HCT116 (cell line): Measurements from ENCODE around the gene C14orf93. TPM values are rescaled to one million over a fixed set of nuclear protein-coding genes. Genes with fewer than 3 reads are reported as not detected.

Experiments used
- ATAC-seq: fragments of 200-7000 bp; cut with Tn5 transposase; 2 replicates; pipeline ENCODE4 v1.9.1; 2020; ENCODE audit warnings: mild to moderate bottlenecking, moderate library complexity
- BruUV-seq: library from RNA; stranded (reverse); fragments of 400-500 nt; replicated peaks from 2 replicates; lab custom pipeline; 2021; lab: Mats Ljungman, UMichigan
- CTCF ChIA-PET: fragments of 300-600 bp; sonication (Branson Sonifier 250); formaldehyde crosslinking; loops from one replicate; lab custom pipeline; 2021; ENCODE audit warnings: antibody characterized with exemption; lab: Charles Lee
- POLR2A ChIA-PET: fragments of 300-600, 350-600 bp; sonication (Branson Sonifier 250); formaldehyde crosslinking; loops from one replicate; lab custom pipeline; 2021; ENCODE audit warnings: antibody characterized with exemption; lab: Charles Lee
- RAD21 ChIA-PET, 2 experiments: fragments of 300-600 bp; sonication (Branson Sonifier 250); formaldehyde crosslinking; loops; one replicate each; lab custom pipeline; 2023; ENCODE audit warnings: low total read pairs in 2 of 2; ENCODE audit not compliant: uncharacterized antibody in 2 of 2, unreplicated experiment in 2 of 2, low non-redundant PET in 1 of 2; lab: Charles Lee
- DNase-seq: peaks from one replicate; pipeline ENCODE4 v3.0.0-alpha.2; 2010; ENCODE audit warnings: low read depth, low spot score
- H2AFZ ChIP-seq: fragments of 200-600 bp; shearing (Covaris generic), sonication (generic); 2 replicates; pipeline ENCODE4 v1.6.1; 2017; ENCODE audit warnings: low read depth, mixed run types, mixed read lengths, antibody characterized with exemption, low read length; ENCODE audit not compliant: poor library complexity, severe bottlenecking
- H3K27ac ChIP-seq: 2 replicates; pipeline ENCODE4 v1.5.1; 2012; ENCODE audit warnings: low read depth, low read length
- H3K27me3 ChIP-seq: fragments of 200-600 bp; sonication (generic); 2 replicates; pipeline ENCODE4 v1.6.1; 2016; ENCODE audit warnings: mixed run types, low read length, mixed read lengths; ENCODE audit not compliant: insufficient read depth
- H3K36me3 ChIP-seq, 2 experiments: fragments of 200-500 bp in 1 of 2; fragments of 200-600 bp in 1 of 2; sonication (Bioruptor generic) in 1 of 2; sonication (generic) in 1 of 2; 2 replicates each; pipeline versions ENCODE4 v1.5.1 to v1.6.1; 2014 to 2016; ENCODE audit warnings: low read length in 2 of 2, inconsistent platforms in 1 of 2, mixed read lengths in 1 of 2, mixed run types in 1 of 2; ENCODE audit not compliant: insufficient read depth in 2 of 2, control insufficient read depth in 1 of 2
- H3K4me1 ChIP-seq, 2 experiments: fragments of 200-600 bp in 1 of 2; sonication (generic) in 1 of 2; 2 replicates each; pipeline versions ENCODE4 v1.5.1 to v1.6.1; 2012 to 2017; ENCODE audit warnings: low read length in 2 of 2, inconsistent platforms in 1 of 2, mild to moderate bottlenecking in 1 of 2, mixed read lengths in 1 of 2, mixed run types in 1 of 2, moderate library complexity in 1 of 2; ENCODE audit not compliant: insufficient read depth in 2 of 2, control insufficient read depth in 1 of 2
- H3K4me2 ChIP-seq: fragments of 200-600 bp; sonication (generic); 2 replicates; pipeline ENCODE4 v1.6.1; 2017; ENCODE audit warnings: mixed run types, low read length, mixed read lengths
- H3K4me3 ChIP-seq, 2 experiments: fragments of 200-600 bp in 1 of 2; sonication (generic) in 1 of 2; replicated peaks in 1 of 2; 2 replicates each; pipeline ENCODE4 v1.5.1; 2011 to 2016; ENCODE audit warnings: low read length in 2 of 2, control low read depth in 1 of 2, low read depth in 1 of 2, mild to moderate bottlenecking in 1 of 2, mixed read lengths in 1 of 2, mixed run types in 1 of 2
- H3K79me2 ChIP-seq: fragments of 200-600 bp; sonication (generic); 2 replicates; pipeline ENCODE4 v1.6.1; 2017; ENCODE audit warnings: mild to moderate bottlenecking, mixed run types, low read length, moderate library complexity, mixed read lengths; ENCODE audit not compliant: insufficient read depth
- H3K9ac ChIP-seq: fragments of 200-600 bp; sonication (generic); 2 replicates; pipeline ENCODE4 v1.6.1; 2016; ENCODE audit warnings: low read length, mixed read lengths
- H3K9me2 ChIP-seq: fragments of 200-600 bp; sonication (generic), shearing (Covaris generic); 2 replicates; pipeline ENCODE4 v1.6.1; 2017; ENCODE audit warnings: mixed run types, mild to moderate bottlenecking, moderate library complexity; ENCODE audit not compliant: insufficient read depth
- H3K9me3 ChIP-seq, 2 experiments: fragments of 200-500 bp in 1 of 2; fragments of 200-600 bp in 1 of 2; sonication (Bioruptor generic) in 1 of 2; sonication (generic) in 1 of 2; 2 replicates each; pipeline ENCODE4 v1.6.1; 2014 to 2017; ENCODE audit warnings: low read length in 2 of 2, mixed read lengths in 2 of 2, inconsistent platforms in 1 of 2, low read depth in 1 of 2, mild to moderate bottlenecking in 1 of 2, mixed run types in 1 of 2, moderate library complexity in 1 of 2; ENCODE audit not compliant: control insufficient read depth in 1 of 2, insufficient read depth in 1 of 2
- H4K20me1 ChIP-seq: fragments of 200-600 bp; sonication (generic), shearing (Covaris generic); 2 replicates; pipeline ENCODE4 v1.6.1; 2017; ENCODE audit warnings: mixed run types, mild to moderate bottlenecking, moderate library complexity; ENCODE audit not compliant: insufficient read depth
- EZH2phosphoT487 ChIP-seq: fragments of 200-600 bp; IDR thresholded peaks from 2 replicates; pipeline ENCODE4 v1.6.1; 2018; ENCODE audit warnings: antibody characterized with exemption, borderline replicate concordance
- FOSL1 ChIP-seq: IDR thresholded peaks from 2 replicates; pipeline ENCODE4 v1.6.1; 2012; ENCODE audit warnings: low read depth
- POLR2A ChIP-seq: IDR thresholded peaks from 2 replicates; pipeline ENCODE4 v1.7.0; 2011; ENCODE audit warnings: borderline replicate concordance; ENCODE audit not compliant: insufficient read depth, insufficient read length; ENCODE audit errors: extremely low read depth
- RAD21 ChIP-seq: IDR thresholded peaks from 2 replicates; pipeline ENCODE4 v1.6.1; 2012; ENCODE audit warnings: low read depth, mild to moderate bottlenecking
- SRF ChIP-seq: IDR thresholded peaks from 2 replicates; pipeline ENCODE4 v1.6.1; 2012; ENCODE audit warnings: low read depth
- TCF7L2 ChIP-seq: IDR thresholded peaks from 2 replicates; pipeline ENCODE4 v1.7.0; 2011; ENCODE audit warnings: borderline replicate concordance, inconsistent platforms; ENCODE audit not compliant: insufficient read depth, insufficient read length; ENCODE audit errors: extremely low read depth
- ZFX ChIP-seq: fragments of 450-650 bp; IDR thresholded peaks from 2 replicates; pipeline ENCODE4 v1.6.1; 2017
- ZNF274 ChIP-seq: fragments of 200-500 bp; sonication (Bioruptor generic); IDR thresholded peaks from 2 replicates; pipeline ENCODE4 v1.6.1; 2014; ENCODE audit warnings: mild to moderate bottlenecking, low read depth, low read length, inconsistent platforms
- intact Hi-C: fragments of 100-400 bp; cut with micrococcal nuclease; formaldehyde crosslinking; loops from 2 replicates; pipeline ENCODE4 v1.10.0; 2022
- total RNA-seq: library from RNA; stranded (reverse); gene quantifications from one replicate; pipeline ENCODE4 v1.2.1, GENCODE V29; 2021; ENCODE audit not compliant: unreplicated experiment
- TF ChIP-seq, protein P1 (sequence below): IDR thresholded peaks from 2 replicates; pipeline ENCODE4 v1.6.1; 2011; ENCODE audit warnings: mild to moderate bottlenecking, low read length, moderate library complexity; ENCODE audit not compliant: insufficient replicate concordance; ENCODE audit errors: extremely low read depth
- TF ChIP-seq, protein P2 (sequence below), 3 experiments: fragments of 200-600 bp in 1 of 3; sonication (generic) in 1 of 3; IDR thresholded peaks in 2 of 3; conservative IDR thresholded peaks in 1 of 3; 2 replicates each; pipeline ENCODE4 v1.5.1; 2012 to 2017; ENCODE audit warnings: low read depth in 2 of 3, low read length in 2 of 3, antibody characterized with exemption in 1 of 3, borderline replicate concordance in 1 of 3, control low read depth in 1 of 3, mild to moderate bottlenecking in 1 of 3, mixed read lengths in 1 of 3, mixed run types in 1 of 3, moderate library complexity in 1 of 3; ENCODE audit not compliant: insufficient read depth in 1 of 3

C14orf93 gene
- total RNA-seq, 1 experiment from 2014 or later, result 13.7 TPM

- peak; percentile 1; the same call in 1 of the 2 replicates for ATAC-seq
Observed at GRCh38 chr14:23033801-23034497, 24.0 kb upstream of the C14orf93 start.

GRCh38 chr14:23033251-23033727, 23.3 kb upstream of the C14orf93 start:
- no peaks in the 10 kb centered on the region for H3K9me3 ChIP-seq
- POLR2A ChIA-PET, result no interaction called here
- H4K20me1 ChIP-seq, result no peaks in the 10 kb centered on the region
- intact Hi-C loops, result no loop called here
- RAD21 ChIA-PET, result no interaction called here
- H3K4me1 ChIP-seq, result peaks cover 10 to 18% of the 10 kb centered on the region in 2 experiments; a peak in 3 of 4 replicates
- CTCF ChIA-PET, result no interaction called here
- peak overlapping the region; percentile 96; the same call in 1 of the 2 replicates for H3K9ac ChIP-seq
- BruUV-seq, result no TSS peak
- ATAC-seq (no peak), DNase-seq (no peak)
- H3K9me2 ChIP-seq, result no peaks in the 10 kb centered on the region
- H2AFZ ChIP-seq, result no peak overlapping the region
- H3K4me2 ChIP-seq, result peak overlapping the region; percentile 51
- no peaks in the 10 kb centered on the region for H3K27me3 ChIP-seq
- H3K27ac ChIP-seq, result peak overlapping the region; percentile 4; the same call in 1 of the 2 replicates
- H3K79me2 ChIP-seq, result peaks cover 53% of the 10 kb centered on the region
- peak overlapping the region; percentile 84 to 98 for H3K4me3 ChIP-seq
- H3K36me3 ChIP-seq, result peaks cover 26 to 40% of the 10 kb centered on the region in 2 experiments
- TF ChIP-seq ZNF274 (no peak), POLR2A (no peak), RAD21 (no peak), TCF7L2 (no peak), ZFX (no peak)
- TF ChIP-seq, protein P1, sequence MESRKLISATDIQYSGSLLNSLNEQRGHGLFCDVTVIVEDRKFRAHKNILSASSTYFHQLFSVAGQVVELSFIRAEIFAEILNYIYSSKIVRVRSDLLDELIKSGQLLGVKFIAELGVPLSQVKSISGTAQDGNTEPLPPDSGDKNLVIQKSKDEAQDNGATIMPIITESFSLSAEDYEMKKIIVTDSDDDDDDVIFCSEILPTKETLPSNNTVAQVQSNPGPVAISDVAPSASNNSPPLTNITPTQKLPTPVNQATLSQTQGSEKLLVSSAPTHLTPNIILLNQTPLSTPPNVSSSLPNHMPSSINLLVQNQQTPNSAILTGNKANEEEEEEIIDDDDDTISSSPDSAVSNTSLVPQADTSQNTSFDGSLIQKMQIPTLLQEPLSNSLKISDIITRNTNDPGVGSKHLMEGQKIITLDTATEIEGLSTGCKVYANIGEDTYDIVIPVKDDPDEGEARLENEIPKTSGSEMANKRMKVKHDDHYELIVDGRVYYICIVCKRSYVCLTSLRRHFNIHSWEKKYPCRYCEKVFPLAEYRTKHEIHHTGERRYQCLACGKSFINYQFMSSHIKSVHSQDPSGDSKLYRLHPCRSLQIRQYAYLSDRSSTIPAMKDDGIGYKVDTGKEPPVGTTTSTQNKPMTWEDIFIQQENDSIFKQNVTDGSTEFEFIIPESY, result no peak
- TF ChIP-seq, protein P2, sequence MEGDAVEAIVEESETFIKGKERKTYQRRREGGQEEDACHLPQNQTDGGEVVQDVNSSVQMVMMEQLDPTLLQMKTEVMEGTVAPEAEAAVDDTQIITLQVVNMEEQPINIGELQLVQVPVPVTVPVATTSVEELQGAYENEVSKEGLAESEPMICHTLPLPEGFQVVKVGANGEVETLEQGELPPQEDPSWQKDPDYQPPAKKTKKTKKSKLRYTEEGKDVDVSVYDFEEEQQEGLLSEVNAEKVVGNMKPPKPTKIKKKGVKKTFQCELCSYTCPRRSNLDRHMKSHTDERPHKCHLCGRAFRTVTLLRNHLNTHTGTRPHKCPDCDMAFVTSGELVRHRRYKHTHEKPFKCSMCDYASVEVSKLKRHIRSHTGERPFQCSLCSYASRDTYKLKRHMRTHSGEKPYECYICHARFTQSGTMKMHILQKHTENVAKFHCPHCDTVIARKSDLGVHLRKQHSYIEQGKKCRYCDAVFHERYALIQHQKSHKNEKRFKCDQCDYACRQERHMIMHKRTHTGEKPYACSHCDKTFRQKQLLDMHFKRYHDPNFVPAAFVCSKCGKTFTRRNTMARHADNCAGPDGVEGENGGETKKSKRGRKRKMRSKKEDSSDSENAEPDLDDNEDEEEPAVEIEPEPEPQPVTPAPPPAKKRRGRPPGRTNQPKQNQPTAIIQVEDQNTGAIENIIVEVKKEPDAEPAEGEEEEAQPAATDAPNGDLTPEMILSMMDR (IDR thresholded peaks at IDR 0.05 in 2 of 3, conservative IDR thresholded peaks at IDR 0.05 in 1 of 3; ENCODE audit: borderline replicate concordance in 1 of 3, insufficient read depth in 1 of 3, low read depth in 2 of 3, low read length in 2 of 3), result no peak

More at GRCh38 chr14:23033801-23034497, 24.0 kb upstream of the C14orf93 start:
- RAD21 ChIA-PET, result no interaction called here
- POLR2A ChIA-PET, result interaction anchor here (1.2 kb wide), 1 partner anchor 27 kb away, joined by 4 read pairs; no protein-coding TSS in a partner anchor
- Histone ChIP-seq H3K4me3 (peak overlapping the region; percentile 84 to 98), H3K27ac (peak overlapping the region; percentile 84), H3K9me3 (no peaks in the 10 kb centered on the region), H3K4me2 (peak overlapping the region; percentile 51), H3K27me3 (no peaks in the 10 kb centered on the region), H3K4me1 (peaks cover 10 to 18% of the 10 kb centered on the region in 2 experiments; a peak in 3 of 4 replicates), H3K9ac (peak overlapping the region; percentile 96), H3K79me2 (peaks cover 47% of the 10 kb centered on the region), H3K9me2 (no peaks in the 10 kb centered on the region), H3K36me3 (peaks cover 22 to 35% of the 10 kb centered on the region in 2 experiments), H2AFZ (no peak overlapping the region), H4K20me1 (no peaks in the 10 kb centered on the region)
- no peak for TF ChIP-seq ZNF274
- TF ChIP-seq, protein P1, result no peak
- no peak for TF ChIP-seq FOSL1
- no peak for TF ChIP-seq EZH2phosphoT487
- no peak for TF ChIP-seq SRF
- BruUV-seq, result TSS peak; percentile 78
- intact Hi-C loops, result no loop called here
- DNase-seq, result no peak
- CTCF ChIA-PET, result interaction anchor here (0.8 to 1.4 kb wide), 3 partner anchors 24 to 48 kb away, joined by 3 to 4 read pairs (median 4); no protein-coding TSS in a partner anchor
